HG02642 (cell line): ENCODE data around the gene ZNF317.
A peak's percentile ranks its signal among the peaks of the same experiment; 100 is the strongest.

ENCODE experiments used
- ATAC-seq: cut with Tn5 transposase; IDR thresholded peaks from one replicate; pipeline ENCODE4 v1.9.1; 2021; ENCODE audit warnings: mild to moderate bottlenecking; ENCODE audit not compliant: unreplicated experiment, poor library complexity

The ZNF317 gene

GRCh38 chr19:9140159-9140874 lies at the start of gene ZNF317:
Gene ZNF317 (plus strand): TSS chr19:9140397. CDS start chr19:9156017, 15,620 bp downstream.
- peak; percentile 95 for ATAC-seq

GRCh38 chr19:9107375-9107774 lies 32.8 kb upstream of the ZNF317 start, which contains the start of gene OR7G2:
Gene OR7G2 (minus strand): TSS chr19:9107475. CDS start chr19:9103243, 4,232 bp downstream.
- ATAC-seq: no peak

- ATAC-seq: no peak
Observed at GRCh38 chr19:9109959-9110358, 30.2 kb upstream of the ZNF317 start.

GRCh38 chr19:9115307-9115813 lies 24.8 kb upstream of the ZNF317 start, which contains the start of gene OR7G1:
Gene OR7G1 (minus strand): TSS chr19:9115763. CDS start chr19:9115763, 0 bp downstream.
- ATAC-seq: no peak

- no peak for ATAC-seq
Observed at GRCh38 chr19:9116547-9116946, 23.6 kb upstream of the ZNF317 start.

- no peak for ATAC-seq
Observed at GRCh38 chr19:9126900-9127405, 13.2 kb upstream of the ZNF317 start, which contains the start of gene OR7G3. Gene OR7G3 (minus strand): TSS chr19:9126950. CDS start chr19:9126950, 0 bp downstream.

GRCh38 chr19:9128171-9128570 lies 12.0 kb upstream of the ZNF317 start:
- no peak for ATAC-seq

GRCh38 chr19:9130965-9131364 lies 9.2 kb upstream of the ZNF317 start:
- no peak for ATAC-seq

- no peak for ATAC-seq
Observed at GRCh38 chr19:9132422-9132821, 7.8 kb upstream of the ZNF317 start.

- ATAC-seq: peak; percentile 9
Observed at GRCh38 chr19:9139609-9140158, 513 bp upstream of the ZNF317 start.

- no peak for ATAC-seq
Observed at GRCh38 chr19:9144920-9145319, 4.7 kb downstream of the ZNF317 start.

GRCh38 chr19:9146882-9147281 lies 6.7 kb downstream of the ZNF317 start:
- ATAC-seq: no peak

- no peak for ATAC-seq
Observed at GRCh38 chr19:9148697-9149096, 8.5 kb downstream of the ZNF317 start.

GRCh38 chr19:9149997-9150396 lies 9.8 kb downstream of the ZNF317 start:
- ATAC-seq: no peak

GRCh38 chr19:9150650-9151049 lies 10.5 kb downstream of the ZNF317 start:
- no peak for ATAC-seq

- ATAC-seq: no peak
Observed at GRCh38 chr19:9151367-9151766, 11.2 kb downstream of the ZNF317 start.

GRCh38 chr19:9155591-9155990 lies 15.4 kb downstream of the ZNF317 start:
- no peak for ATAC-seq

- ATAC-seq: no peak
Observed at GRCh38 chr19:9156304-9156703, 16.1 kb downstream of the ZNF317 start.

GRCh38 chr19:9159891-9160290 lies 19.7 kb downstream of the ZNF317 start:
- ATAC-seq: no peak

- no peak for ATAC-seq
Observed at GRCh38 chr19:9161427-9161826, 21.2 kb downstream of the ZNF317 start.

GRCh38 chr19:9165261-9165660 lies 25.1 kb downstream of the ZNF317 start:
- no peak for ATAC-seq
